ENCODE data around the gene THYN1.

The THYN1 gene

GRCh38 chr11:134253188-134253993 is at the start of gene THYN1, which contains the start of gene ACAD8:
Gene THYN1, minus strand, starts transcription at chr11:134253352. Its CDS starts 470 bp downstream, at chr11:134252882.
Gene ACAD8, plus strand, starts transcription at chr11:134253568. Its CDS starts 33 bp downstream, at chr11:134253601.
- CTCF ChIA-PET, result interaction anchor here (0.7 to 5.5 kb wide), 8 partner anchors 9 to 54 kb away, joined by 3 to 46 read pairs (median 4); partner anchors contain the start of gene GLB1L3
- TF ChIP-seq CTCF (IDR thresholded peaks at IDR 0.05; ENCODE audit: control extremely low read depth, extremely low read depth, low read depth, missing control alignments), result no peak
- POLR2A ChIA-PET, result no interaction called here
- peak; percentile 98 for DNase-seq (ENCODE audit: extremely low spot score)

GRCh38 chr11:134294664-134295063 is 41.5 kb upstream of the THYN1 start:
- CTCF ChIA-PET, result no interaction called here

GRCh38 chr11:134293119-134294113 is 40.3 kb upstream of the THYN1 start:
- TF ChIP-seq CTCF (IDR thresholded peaks at IDR 0.05; ENCODE audit: control extremely low read depth, extremely low read depth, low read depth, missing control alignments), result no peak
- CTCF ChIA-PET, result no interaction called here
- POLR2A ChIA-PET, result no interaction called here
- peak; percentile 11 for DNase-seq (ENCODE audit: extremely low spot score)

More at GRCh38 chr11:134294664-134295063, 41.5 kb upstream of the THYN1 start:
- TF ChIP-seq CTCF (IDR thresholded peaks at IDR 0.05; ENCODE audit: control extremely low read depth, extremely low read depth, low read depth, missing control alignments), result no peak
- no peak for DNase-seq (ENCODE audit: extremely low spot score)
- POLR2A ChIA-PET, result no interaction called here

GRCh38 chr11:134292661-134293060 is 39.5 kb upstream of the THYN1 start:
- ChIA-PET CTCF (interaction anchor here (1.1 kb wide), 1 partner anchor 30 kb away, joined by 4 read pairs; no protein-coding TSS in a partner anchor), POLR2A (no interaction called here)
- peak; percentile 9 for DNase-seq (ENCODE audit: extremely low spot score)
- no peak for TF ChIP-seq CTCF (IDR thresholded peaks at IDR 0.05; ENCODE audit: control extremely low read depth, extremely low read depth, low read depth, missing control alignments)

- POLR2A ChIA-PET, result interaction anchor here (0.7 kb wide), 1 partner anchor 266 kb away, joined by 3 read pairs; no protein-coding TSS in a partner anchor
- no peak for TF ChIP-seq CTCF (IDR thresholded peaks at IDR 0.05; ENCODE audit: control extremely low read depth, extremely low read depth, low read depth, missing control alignments)
- DNase-seq (ENCODE audit: extremely low spot score), result no peak
- CTCF ChIA-PET, result no interaction called here
Measured at GRCh38 chr11:134291196-134291595, 38.0 kb upstream of the THYN1 start.

GRCh38 chr11:134290646-134291045 is 37.5 kb upstream of the THYN1 start:
- ChIA-PET POLR2A (no interaction called here), CTCF (no interaction called here)
- TF ChIP-seq CTCF (IDR thresholded peaks at IDR 0.05; ENCODE audit: control extremely low read depth, extremely low read depth, low read depth, missing control alignments), result no peak
- DNase-seq (ENCODE audit: extremely low spot score), result no peak

Measured in GM10248 (cell line).